Jurkat, Clone E6-1 (cell line): ENCODE data around the gene TMEM175.

Source experiments
- DNase-seq: peaks from one replicate; pipeline ENCODE4 v3.0.0-alpha.2; 2011; ENCODE audit warnings: low read depth, low spot score
- H3K4me3 ChIP-seq: 2 replicates; pipeline ENCODE4 v1.5.1; 2011; ENCODE audit warnings: mild to moderate bottlenecking, low read length, control low read depth, moderate library complexity

TMEM175 gene

DNA sequence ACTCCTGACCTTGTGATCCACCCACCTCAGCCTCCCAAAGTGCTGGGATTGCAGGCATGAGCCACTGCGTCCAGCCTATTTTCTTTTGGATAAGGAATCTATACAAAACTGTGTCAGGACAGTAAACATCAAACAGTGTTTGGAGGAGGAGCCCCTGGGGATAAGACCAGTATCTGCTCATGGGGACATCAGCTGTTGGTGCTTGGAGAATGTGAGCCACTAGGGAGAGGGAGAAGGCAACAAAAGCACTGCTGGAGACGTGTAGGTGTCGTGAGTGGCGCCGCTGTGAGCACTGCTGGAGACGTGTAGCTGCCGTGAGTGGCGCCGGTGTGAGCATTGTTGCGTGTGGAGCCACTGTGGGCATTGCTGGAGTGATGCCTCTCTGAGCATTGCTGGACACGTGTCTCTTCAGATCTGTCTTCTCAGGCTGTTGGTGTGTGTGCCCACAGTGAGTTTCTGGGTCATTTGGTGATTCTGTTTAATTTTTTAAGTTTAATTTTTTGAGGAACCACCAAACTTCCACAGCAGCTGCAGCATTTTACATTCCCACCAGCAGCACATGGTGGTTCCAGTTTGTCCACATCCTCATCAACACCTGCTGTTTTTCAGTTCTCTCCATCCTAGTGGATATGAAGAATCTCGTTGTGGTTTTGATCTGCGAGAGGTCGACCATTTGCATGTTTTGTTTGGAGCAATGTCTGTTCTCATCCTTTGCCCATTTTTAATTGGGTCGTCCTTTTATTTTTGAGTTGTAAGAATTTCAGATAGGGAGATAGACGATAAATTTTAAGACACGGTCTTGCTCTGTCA lies 22.2 kb downstream of the TMEM175 start:
- DNase-seq, result no peak
- H3K4me3 ChIP-seq, result no peak overlapping the region

DNA sequence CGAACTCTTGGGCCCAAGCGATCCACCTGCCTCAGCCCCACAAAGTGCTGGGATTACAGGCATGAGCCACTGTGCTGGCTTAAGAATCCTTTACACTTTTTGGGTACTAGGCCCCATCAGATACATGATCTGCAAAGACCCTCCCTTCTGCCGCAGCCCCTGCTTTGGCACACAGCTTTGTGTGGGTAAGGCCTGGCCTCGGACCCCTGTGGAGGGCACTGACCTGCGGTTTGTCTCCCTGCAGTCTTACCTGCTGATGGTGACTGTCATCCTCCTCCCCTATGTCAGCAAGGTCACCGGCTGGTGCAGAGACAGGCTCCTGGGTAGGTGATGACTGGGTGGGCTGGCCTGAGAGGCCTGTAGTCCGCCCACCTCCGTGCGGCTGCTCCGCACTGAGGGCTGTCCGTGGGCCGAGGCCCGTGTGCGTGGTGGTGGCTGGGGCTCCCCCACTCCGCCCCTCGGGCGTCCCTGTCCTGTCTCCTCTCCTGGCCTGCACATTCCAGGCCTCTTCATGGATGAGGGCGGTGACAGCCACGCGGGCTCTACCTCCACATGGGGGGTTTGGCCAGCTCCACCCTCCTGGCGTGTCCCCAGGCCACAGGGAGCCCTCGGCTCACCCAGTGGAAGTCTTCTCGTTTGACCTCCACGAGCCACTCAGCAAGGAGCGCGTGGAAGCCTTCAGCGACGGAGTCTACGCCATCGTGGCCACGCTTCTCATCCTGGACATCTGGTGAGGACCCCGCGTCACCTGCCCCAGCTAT lies 23.1 kb downstream of the TMEM175 start:
- no peak overlapping the region for H3K4me3 ChIP-seq
- no peak for DNase-seq

DNA sequence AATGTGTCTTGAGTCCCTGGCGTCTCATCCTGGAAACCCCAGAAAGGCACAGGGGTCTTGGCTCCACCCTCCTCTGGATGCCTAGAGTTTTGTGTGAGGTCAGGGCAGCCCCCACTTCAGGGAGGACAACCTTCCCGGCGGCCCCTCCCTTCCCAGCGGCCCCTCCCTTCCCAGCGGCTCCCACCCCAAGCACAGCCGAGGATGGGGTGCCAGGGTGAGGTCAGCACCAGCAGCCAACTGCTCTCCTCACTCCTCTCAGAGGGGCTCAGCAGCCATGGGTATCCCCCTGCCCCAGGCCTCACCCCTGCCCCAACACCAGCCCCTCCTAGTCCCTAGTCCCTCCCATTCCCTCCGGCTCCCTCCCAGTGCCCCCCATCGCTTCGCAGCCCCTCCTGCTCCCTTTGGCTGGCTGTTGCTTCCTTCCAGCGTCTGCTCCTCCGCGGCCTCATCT lies 23.7 kb downstream of the TMEM175 start:
- DNase-seq, result no peak
- no peak overlapping the region for H3K4me3 ChIP-seq

GRCh38 chr4:956531-957230 lies 24.4 kb downstream of the TMEM175 start:
- no peak overlapping the region for H3K4me3 ChIP-seq
- DNase-seq, result no peak

GRCh38 chr4:957231-957580 lies 24.9 kb downstream of the TMEM175 start:
- DNase-seq, result no peak
- no peak overlapping the region for H3K4me3 ChIP-seq

DNA sequence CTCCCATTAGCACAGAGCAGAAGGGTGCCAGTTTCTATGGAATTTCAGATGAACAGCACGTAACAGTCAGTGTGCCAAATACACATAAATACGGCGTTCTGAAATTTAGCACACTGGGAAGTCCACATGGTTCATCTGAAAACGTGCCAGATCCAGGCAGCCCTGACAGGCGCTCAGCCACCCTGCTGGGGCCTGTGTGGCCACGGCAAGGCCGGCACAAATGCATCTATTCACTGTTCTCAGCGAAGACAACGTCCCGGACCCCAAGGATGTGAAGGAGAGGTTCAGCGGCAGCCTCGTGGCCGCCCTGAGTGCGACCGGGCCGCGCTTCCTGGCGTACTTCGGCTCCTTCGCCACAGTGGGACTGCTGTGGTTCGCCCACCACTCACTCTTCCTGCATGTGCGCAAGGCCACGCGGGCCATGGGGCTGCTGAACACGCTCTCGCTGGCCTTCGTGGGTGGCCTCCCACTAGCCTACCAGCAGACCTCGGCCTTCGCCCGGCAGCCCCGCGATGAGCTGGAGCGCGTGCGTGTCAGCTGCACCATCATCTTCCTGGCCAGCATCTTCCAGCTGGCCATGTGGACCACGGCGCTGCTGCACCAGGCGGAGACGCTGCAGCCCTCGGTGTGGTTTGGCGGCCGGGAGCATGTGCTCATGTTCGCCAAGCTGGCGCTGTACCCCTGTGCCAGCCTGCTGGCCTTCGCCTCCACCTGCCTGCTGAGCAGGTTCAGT lies 25.5 kb downstream of the TMEM175 start:
- H3K4me3 ChIP-seq, result no peak overlapping the region
- no peak for DNase-seq

GRCh38 chr4:958314-958665 lies 26.0 kb downstream of the TMEM175 start:
- H3K4me3 ChIP-seq, result no peak overlapping the region
- DNase-seq, result no peak

DNA sequence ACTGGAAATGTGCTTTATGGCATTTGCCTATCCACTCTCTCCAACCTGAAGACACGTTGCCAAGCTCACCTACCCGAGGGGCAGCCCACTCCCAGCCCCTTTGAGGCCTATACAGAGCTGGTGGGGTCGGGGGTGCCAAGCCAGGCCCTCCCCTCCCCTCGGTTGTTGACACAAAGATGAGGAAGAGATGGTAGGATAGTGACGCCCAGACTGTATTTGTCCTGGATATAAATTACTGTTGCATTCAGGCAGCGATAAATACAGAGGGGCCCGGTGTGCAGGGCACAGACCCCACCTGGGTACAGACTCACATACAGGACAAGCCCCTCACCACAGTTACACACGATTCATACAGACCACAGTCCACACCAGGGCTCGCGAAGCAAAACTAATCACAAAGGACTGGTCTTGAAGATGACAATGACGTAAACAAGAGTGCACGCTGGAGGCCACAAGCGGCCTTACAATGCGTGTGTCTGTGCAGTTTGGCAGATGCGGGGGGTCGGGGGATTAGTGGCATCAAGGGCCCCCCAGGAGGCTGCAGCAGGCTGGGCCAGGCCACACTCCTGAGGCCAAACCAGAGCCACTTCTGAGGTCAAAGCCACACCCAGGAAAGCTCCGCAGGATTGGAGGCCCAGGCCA lies 26.6 kb downstream of the TMEM175 start:
- H3K4me3 ChIP-seq, result no peak overlapping the region
- DNase-seq, result no peak

- no peak overlapping the region for H3K4me3 ChIP-seq
- no peak for DNase-seq
These were observed 27.3 kb downstream of the TMEM175 start for GRCh38 chr4:959338-960139.

DNA sequence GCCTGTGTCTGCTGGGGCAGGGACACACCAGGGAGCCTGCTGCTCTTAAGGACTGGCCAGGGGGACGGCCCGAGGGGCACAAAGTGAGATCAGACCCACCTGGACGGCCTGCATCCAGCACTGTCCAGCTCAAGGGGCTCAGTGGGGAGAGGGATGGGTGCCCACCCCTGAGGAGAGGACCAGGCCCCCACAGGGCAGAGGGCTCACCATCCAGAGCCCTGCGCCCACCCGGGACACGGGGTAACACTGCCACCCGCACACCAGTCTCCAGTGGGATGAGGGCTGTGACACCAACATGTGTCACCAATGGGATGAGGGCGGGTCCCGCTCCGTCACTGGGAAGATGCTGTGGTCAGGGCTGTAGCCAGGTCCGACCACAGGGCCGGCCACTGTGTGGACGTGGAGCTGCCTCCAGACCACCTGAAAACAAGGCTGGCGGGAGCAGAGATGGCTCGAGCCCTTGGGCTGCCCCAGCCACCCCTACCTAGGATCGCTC lies 27.9 kb downstream of the TMEM175 start:
- H3K4me3 ChIP-seq, result no peak overlapping the region
- DNase-seq, result no peak

GRCh38 chr4:960636-961350 lies 28.5 kb downstream of the TMEM175 start:
- DNase-seq, result no peak
- no peak overlapping the region for H3K4me3 ChIP-seq

DNA sequence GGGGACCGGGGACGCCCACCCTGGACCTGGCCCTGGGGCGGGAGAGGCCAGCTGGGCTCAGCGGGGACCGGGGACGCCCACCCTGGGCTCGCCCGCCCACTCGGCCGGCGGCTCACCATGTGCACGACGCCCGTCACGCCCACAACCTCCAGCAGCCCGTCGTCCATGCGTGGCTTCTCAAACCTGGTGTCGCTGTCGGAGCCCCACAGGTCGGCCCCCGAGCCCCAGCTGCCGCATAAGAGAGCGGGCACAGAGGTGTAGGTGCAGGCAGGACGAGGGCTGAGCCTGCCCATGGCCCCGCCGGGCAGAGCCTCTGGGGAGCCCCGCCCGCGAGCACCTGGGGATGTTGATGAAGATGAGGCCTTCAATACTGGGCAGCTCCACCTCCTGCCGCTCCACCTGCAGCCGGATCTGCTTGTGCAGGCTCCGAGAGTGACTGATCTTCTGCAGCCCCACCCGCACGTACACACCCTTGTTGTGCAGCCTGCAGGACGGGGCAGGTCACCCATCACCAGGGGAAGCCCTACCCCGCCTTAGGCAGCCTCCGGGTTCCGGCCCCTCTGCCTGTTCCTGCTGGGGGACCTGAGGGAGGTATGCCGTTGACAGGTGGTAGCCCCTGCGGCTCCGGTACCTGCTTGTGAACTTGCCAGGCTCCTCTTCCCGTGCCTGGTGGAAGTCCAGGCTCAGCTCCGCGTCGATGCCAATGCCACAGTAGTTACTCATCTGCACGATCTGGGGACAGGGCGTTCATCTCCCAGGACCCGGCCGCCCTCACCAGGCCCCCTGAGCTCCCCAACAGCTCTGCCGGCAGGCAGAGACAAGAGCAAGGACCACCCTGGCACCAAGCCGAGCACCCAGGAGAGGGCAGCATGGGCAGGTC lies 29.3 kb downstream of the TMEM175 start:
- H3K4me3 ChIP-seq, result no peak overlapping the region
- DNase-seq, result no peak

DNA sequence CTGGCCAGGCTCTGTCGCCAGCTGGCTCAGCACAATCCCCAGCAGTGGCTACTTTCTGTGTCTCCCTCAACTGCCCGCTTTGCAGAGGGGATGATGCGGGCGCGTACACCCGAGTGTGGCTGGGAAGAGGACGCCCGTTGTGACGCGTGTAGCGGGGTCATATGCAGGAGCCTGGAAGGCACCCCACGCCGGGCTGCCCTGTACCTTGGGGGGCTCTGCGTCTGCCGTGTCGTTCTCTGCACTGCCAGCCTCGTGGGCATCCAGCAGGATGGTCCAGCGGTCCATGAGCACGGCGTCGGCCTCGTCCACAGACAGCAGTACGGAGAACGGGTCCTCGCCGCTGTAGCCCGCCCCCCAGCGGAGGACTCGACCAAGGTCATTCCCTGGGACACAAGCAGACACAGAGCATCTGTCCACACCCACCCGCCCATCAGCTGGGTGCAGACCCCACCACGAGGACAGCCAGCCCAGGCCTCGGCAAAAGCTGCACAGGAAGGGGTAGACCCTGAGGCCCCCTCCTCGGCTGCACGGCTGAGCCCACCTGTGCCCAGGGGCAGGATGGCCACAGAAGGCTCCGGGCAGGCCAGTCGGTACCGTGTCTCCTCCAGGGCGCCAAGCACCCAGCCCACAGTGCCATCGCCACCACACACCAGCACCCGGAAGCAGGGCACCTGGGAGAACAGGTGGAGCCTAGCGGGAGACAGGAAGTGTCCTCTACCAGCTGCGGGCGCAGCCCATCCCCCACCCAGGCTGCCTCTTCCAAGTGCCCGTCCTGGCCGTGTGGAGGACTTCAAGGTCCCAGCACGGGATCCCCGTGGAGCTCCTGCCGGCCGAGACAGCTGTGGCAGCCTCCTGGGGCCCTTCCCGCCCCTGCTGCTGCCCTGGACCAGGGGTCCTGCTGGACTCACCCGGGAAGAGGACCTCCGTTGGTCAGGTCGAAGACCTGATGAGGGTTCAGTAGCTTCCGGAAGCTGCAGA lies 30.3 kb downstream of the TMEM175 start:
- no peak overlapping the region for H3K4me3 ChIP-seq
- DNase-seq, result peak; percentile 54

DNA sequence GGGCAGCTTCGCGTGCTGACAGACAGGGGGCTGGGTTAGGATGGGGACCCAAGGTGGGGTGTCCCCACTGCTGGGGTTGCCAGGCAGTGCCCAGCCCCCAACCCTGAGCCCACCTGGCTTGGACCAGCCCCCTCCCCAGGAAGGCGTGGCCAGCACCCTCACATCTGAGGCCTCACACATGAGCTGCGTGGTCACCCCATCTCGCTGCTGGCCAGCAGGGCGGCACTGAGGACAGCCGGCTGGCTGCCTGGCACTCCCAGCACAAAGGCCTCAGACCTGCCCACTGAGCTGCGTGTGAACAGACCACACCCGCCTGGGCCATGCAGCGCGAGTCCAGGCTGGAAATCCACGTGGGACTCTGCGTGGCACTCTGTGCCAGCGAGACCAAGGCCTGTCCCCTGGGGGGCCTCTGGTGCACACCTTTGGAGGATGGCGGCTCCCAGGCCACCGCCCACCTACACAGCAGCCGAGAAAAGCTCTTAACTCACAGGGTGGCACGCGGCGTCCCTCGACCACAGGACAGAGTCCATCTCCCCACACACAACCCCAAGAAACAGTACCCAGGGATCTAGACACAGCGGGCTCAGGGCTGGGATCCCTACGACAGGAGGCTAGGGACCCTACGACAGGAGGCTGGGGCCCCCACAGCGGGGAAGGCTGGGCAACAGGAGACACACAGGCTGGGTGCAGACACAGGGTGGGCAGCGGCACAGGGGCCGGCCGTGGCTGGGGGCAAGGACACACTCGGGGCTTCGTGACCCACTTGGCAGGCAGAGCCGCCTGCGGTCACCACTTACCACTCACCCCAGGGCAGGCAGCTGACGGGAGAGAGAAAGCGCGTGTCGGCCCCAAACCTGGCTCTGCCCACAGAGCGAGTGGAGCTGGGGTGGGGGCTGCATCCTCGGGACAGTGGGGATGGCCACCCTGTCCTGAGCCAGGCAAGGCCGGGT lies 31.3 kb downstream of the TMEM175 start:
- no peak overlapping the region for H3K4me3 ChIP-seq
- DNase-seq, result no peak
